ENCODE measurements around the gene INKA1.

GRCh38 chr3:49754536-49754935 is 48.5 kb upstream of the INKA1 start:
- TF ChIP-seq GABPA (IDR thresholded peaks at IDR 0.05; ENCODE audit: low read depth) = no peak
- TF ChIP-seq POLR2AphosphoS5 (IDR thresholded peaks at IDR 0.05; ENCODE audit: low read depth) = no peak
- no peak for TF ChIP-seq CTCF (IDR thresholded peaks at IDR 0.05; ENCODE audit: insufficient read depth, low read length)
